Measurements from ENCODE around the gene KIF4A. TPM values are rescaled to one million over a fixed set of nuclear protein-coding genes. Genes with fewer than 3 reads are reported as not detected.
"Not testable (repeated sequence)": the region's sequence is repeated elsewhere in the genome, so short reads cannot be mapped to it uniquely, and the experiment has no call there.

Gene KIF4A
- total and polyA plus RNA-seq, 8 donors, result 1.6 to 30.4 (median 13.2) TPM

DNA sequence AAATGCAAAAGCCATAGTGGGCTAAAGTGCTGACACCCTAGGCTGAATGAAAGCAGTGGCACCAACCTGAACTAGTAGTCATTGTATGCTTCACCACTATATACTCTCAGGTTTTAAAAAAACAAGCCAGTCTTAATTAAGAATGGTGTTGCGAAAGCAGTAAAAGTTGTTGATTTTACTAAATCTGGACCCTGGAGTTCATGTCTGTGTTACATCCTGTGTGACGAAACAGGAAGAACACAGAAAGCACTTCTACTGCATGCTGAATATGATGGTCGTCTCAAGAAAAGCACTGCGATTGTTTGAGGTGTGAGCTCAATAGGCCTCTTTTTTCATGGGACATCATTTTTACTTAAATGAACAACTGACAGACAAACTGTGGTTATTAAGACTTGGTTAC lies 109.0 kb downstream of the KIF4A start:
- H3K27me3 ChIP-seq, result no peaks in the 10 kb centered on the region
- no peak overlapping the region for H3K4me3 ChIP-seq
- no peak overlapping the region for H3K27ac ChIP-seq
- H3K4me1 ChIP-seq, result no peaks in the 10 kb centered on the region
- TF ChIP-seq, protein P1, sequence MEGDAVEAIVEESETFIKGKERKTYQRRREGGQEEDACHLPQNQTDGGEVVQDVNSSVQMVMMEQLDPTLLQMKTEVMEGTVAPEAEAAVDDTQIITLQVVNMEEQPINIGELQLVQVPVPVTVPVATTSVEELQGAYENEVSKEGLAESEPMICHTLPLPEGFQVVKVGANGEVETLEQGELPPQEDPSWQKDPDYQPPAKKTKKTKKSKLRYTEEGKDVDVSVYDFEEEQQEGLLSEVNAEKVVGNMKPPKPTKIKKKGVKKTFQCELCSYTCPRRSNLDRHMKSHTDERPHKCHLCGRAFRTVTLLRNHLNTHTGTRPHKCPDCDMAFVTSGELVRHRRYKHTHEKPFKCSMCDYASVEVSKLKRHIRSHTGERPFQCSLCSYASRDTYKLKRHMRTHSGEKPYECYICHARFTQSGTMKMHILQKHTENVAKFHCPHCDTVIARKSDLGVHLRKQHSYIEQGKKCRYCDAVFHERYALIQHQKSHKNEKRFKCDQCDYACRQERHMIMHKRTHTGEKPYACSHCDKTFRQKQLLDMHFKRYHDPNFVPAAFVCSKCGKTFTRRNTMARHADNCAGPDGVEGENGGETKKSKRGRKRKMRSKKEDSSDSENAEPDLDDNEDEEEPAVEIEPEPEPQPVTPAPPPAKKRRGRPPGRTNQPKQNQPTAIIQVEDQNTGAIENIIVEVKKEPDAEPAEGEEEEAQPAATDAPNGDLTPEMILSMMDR (IDR thresholded peaks at IDR 0.05), result no peak
- ATAC-seq (peak; percentile 53), DNase-seq (peak in 2 of 4 donors; percentile 1 to 22)
- no peaks in the 10 kb centered on the region for H3K9me3 ChIP-seq
- no peaks in the 10 kb centered on the region for H3K36me3 ChIP-seq
- intact Hi-C loops (cut with DNase I), result no loop called here

DNA sequence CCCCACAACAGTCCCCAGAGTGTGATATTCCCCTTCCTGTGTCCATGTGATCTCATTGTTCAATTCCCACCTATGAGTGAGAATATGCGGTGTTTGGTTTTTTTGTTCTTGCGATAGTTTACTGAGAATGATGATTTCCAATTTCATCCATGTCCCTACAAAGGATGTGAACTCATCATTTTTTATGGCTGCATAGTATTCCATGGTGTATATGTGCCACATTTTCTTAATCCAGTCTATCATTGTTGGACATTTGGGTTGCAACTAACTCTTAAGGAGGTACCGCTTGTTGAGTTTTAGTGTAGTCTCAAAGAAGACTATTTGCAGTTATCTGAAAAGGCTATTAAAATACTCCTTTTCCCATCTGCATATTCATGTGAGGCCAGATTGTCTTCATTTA lies 110.3 kb downstream of the KIF4A start:
- H3K4me1 ChIP-seq; H3K27me3 ChIP-seq; H3K9me3 ChIP-seq; DNase-seq; intact Hi-C loops (cut with DNase I); H3K36me3 ChIP-seq; H3K27ac ChIP-seq; H3K4me3 ChIP-seq; ATAC-seq: not testable (repeated sequence)

DNA sequence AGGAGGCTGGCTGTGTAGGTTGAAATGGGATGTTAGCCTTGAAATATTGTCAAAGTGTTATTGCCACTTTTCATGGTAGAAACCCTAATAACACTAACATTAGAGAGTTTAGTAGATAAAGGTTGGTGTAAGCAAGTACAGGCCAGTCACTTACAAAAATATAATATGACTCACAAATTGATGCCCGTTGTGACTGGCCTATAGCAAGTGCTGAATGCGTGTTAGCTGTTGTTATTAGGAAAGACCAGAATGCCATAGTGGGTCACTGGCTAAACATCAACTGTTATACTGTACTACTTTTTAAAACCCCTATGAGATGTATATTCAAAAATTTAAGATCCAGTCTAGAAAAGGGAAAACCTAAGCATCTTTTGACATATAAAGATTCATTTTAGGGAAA lies 112.8 kb downstream of the KIF4A start:
- no peaks in the 10 kb centered on the region for H3K9me3 ChIP-seq
- ATAC-seq (no peak), DNase-seq (no peak)
- TF ChIP-seq, protein P1 (IDR thresholded peaks at IDR 0.05), result no peak
- no peaks in the 10 kb centered on the region for H3K4me1 ChIP-seq
- no peaks in the 10 kb centered on the region for H3K36me3 ChIP-seq
- H3K27ac ChIP-seq, result no peak overlapping the region
- H3K4me3 ChIP-seq, result no peak overlapping the region
- H3K27me3 ChIP-seq, result no peaks in the 10 kb centered on the region
- intact Hi-C loops (cut with DNase I), result no loop called here

DNA sequence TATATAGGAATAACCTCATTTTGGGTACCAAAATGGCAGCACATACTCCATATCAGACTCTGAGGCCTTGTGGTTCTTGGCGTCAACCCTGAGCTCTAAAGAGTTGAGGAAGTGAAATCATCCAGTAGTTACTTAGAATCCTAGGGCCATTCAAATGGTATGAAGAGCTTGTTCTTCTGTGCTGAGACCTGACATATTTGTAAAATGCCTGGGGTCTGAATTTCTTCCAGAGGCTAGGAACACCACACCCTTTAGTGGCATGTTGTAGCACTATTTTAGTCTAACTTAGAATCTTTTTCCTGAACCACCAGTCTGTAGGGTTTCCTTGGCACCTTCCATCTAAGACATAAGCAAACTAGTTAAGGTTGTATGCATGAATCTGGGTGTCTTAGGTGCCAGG lies 115.1 kb downstream of the KIF4A start:
- Histone ChIP-seq H3K4me1 (no peaks in the 10 kb centered on the region), H3K27ac (no peak overlapping the region), H3K36me3 (no peaks in the 10 kb centered on the region), H3K4me3 (no peak overlapping the region), H3K9me3 (no peaks in the 10 kb centered on the region), H3K27me3 (no peaks in the 10 kb centered on the region)
- intact Hi-C loops (cut with DNase I), result no loop called here
- ATAC-seq, result no peak
- no peak for DNase-seq
- TF ChIP-seq, protein P1 (IDR thresholded peaks at IDR 0.05), result no peak

DNA sequence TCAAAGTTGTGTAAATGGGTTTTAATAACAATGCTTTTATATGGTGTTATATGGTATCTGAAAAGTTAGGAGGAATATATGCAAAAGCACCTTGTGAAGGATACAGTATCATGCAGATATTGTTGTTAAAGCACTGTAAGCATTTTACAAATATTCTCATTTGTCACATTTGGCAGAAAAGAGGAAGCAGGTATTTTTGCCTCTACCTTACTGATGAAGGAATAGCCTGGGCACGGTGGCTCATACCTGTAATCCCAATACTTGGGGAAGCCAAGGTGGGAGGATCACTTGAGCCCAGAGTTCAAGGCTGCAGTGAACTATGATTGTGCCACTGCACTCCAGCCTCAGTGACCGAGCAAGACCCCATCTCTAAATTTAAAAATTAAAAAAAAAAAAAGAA lies 121.0 kb downstream of the KIF4A start:
- Histone ChIP-seq H3K9me3 (no peaks in the 10 kb centered on the region), H3K27me3 (no peaks in the 10 kb centered on the region), H3K36me3 (no peaks in the 10 kb centered on the region), H3K4me3 (no peak overlapping the region), H3K27ac (no peak overlapping the region), H3K4me1 (no peaks in the 10 kb centered on the region)
- TF ChIP-seq, protein P1 (IDR thresholded peaks at IDR 0.05), result no peak
- intact Hi-C loops (cut with DNase I), result no loop called here
- no peak for ATAC-seq
- no peak for DNase-seq

DNA sequence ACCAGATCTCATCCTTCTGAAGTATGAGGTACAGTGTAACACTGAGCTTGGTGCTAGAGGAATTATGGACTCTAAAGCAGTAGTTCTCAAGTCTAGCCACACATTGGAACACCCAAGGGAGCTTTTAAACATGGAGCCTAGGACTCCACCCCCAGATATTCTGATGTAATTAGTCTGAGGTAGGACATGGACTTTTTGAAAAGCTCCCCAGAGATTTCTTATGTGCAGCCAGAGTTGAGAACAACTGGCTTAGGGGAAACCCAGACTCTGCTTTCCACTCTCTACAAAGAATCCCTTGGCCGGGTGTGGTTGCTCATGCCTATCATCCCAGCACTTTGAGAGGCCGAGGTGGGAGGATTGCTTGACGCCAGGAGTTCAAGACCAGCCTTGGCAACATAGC lies 121.6 kb downstream of the KIF4A start:
- H3K4me3 ChIP-seq, result no peak overlapping the region
- H3K9me3 ChIP-seq, result no peaks in the 10 kb centered on the region
- no peaks in the 10 kb centered on the region for H3K36me3 ChIP-seq
- TF ChIP-seq, protein P1 (IDR thresholded peaks at IDR 0.05), result no peak
- no peak for DNase-seq
- intact Hi-C loops (cut with DNase I), result no loop called here
- H3K27me3 ChIP-seq, result no peaks in the 10 kb centered on the region
- no peaks in the 10 kb centered on the region for H3K4me1 ChIP-seq
- no peak overlapping the region for H3K27ac ChIP-seq
- ATAC-seq, result no peak

Data from left lung (tissue), 10 donors.